GM19452 (cell line): ENCODE data around the gene POTEH.
"Not testable (repeated sequence)": the region's sequence is repeated elsewhere in the genome, so short reads cannot be mapped to it uniquely, and the experiment has no call there.

Experiments used
- ATAC-seq: cut with Tn5 transposase; IDR thresholded peaks from one replicate; pipeline ENCODE4 v1.9.1; 2021; ENCODE audit not compliant: unreplicated experiment

Gene POTEH

GRCh38 chr22:15689749-15690125 lies at the start of gene POTEH:
Gene POTEH, plus strand, starts transcription at chr22:15690026. Its CDS starts 52 bp downstream, at chr22:15690078.
- not testable (repeated sequence) for ATAC-seq

- ATAC-seq = not testable (repeated sequence)
These were observed 47.5 kb upstream of the POTEH start for GRCh38 chr22:15642288-15642861.

- not testable (repeated sequence) for ATAC-seq
These were observed 37.9 kb upstream of the POTEH start for GRCh38 chr22:15651954-15652353.

- ATAC-seq = not testable (repeated sequence)
These were observed 37.1 kb upstream of the POTEH start for GRCh38 chr22:15652738-15653137.

GRCh38 chr22:15653241-15653640 lies 36.6 kb upstream of the POTEH start:
- not testable (repeated sequence) for ATAC-seq

GRCh38 chr22:15661102-15661501 lies 28.7 kb upstream of the POTEH start:
- ATAC-seq = not testable (repeated sequence)

GRCh38 chr22:15664682-15665081 lies 25.1 kb upstream of the POTEH start:
- ATAC-seq = not testable (repeated sequence)

- ATAC-seq = not testable (repeated sequence)
These were observed 24.3 kb upstream of the POTEH start for GRCh38 chr22:15665478-15665877.

- ATAC-seq = not testable (repeated sequence)
These were observed 20.4 kb upstream of the POTEH start for GRCh38 chr22:15669430-15669829.

- ATAC-seq = not testable (repeated sequence)
These were observed 10.1 kb upstream of the POTEH start for GRCh38 chr22:15679702-15680101.

- ATAC-seq = not testable (repeated sequence)
These were observed 5.7 kb upstream of the POTEH start for GRCh38 chr22:15684115-15684514.

GRCh38 chr22:15684695-15685094 lies 5.1 kb upstream of the POTEH start:
- ATAC-seq = not testable (repeated sequence)

- ATAC-seq = not testable (repeated sequence)
These were observed 4.2 kb upstream of the POTEH start for GRCh38 chr22:15685641-15686040.

- not testable (repeated sequence) for ATAC-seq
These were observed 2.7 kb upstream of the POTEH start for GRCh38 chr22:15687086-15687485.

- not testable (repeated sequence) for ATAC-seq
These were observed 2.1 kb upstream of the POTEH start for GRCh38 chr22:15687676-15688075.

- ATAC-seq = not testable (repeated sequence)
These were observed 1.7 kb upstream of the POTEH start for GRCh38 chr22:15688090-15688489.

- not testable (repeated sequence) for ATAC-seq
These were observed 646 bp upstream of the POTEH start for GRCh38 chr22:15689012-15689748.

- not testable (repeated sequence) for ATAC-seq
These were observed 23.8 kb downstream of the POTEH start for GRCh38 chr22:15713600-15713999.

- not testable (repeated sequence) for ATAC-seq
These were observed 24.3 kb downstream of the POTEH start for GRCh38 chr22:15714125-15714524.

GRCh38 chr22:15721884-15722283 lies 32.1 kb downstream of the POTEH start:
- ATAC-seq = not testable (repeated sequence)

GRCh38 chr22:15729209-15729917 lies 39.5 kb downstream of the POTEH start:
- ATAC-seq = not testable (repeated sequence)

GRCh38 chr22:15731023-15731422 lies 41.2 kb downstream of the POTEH start:
- ATAC-seq = not testable (repeated sequence)
